Progenitor cell of endocrine pancreas (in vitro differentiated cells): Measurements from ENCODE around the gene HLA-B. TPM values are rescaled to one million over a fixed set of nuclear protein-coding genes. Genes with fewer than 3 reads are reported as not detected.
"Not testable (repeated sequence)": the region's sequence is repeated elsewhere in the genome, so short reads cannot be mapped to it uniquely, and the experiment has no call there.

Experiments
- DNase-seq: peaks from one replicate; pipeline ENCODE4 v3.0.0; 2021; ENCODE audit warnings: low spot score; ENCODE audit not compliant: unreplicated experiment
- H3K27ac Mint-ChIP-seq: 2 replicates; pipeline ENCODE4 v1.8.0; 2021; ENCODE audit warnings: mild to moderate bottlenecking, moderate library complexity, mixed read lengths
- H3K27me3 Mint-ChIP-seq: 2 replicates; pipeline ENCODE4 v1.8.0; 2021; ENCODE audit warnings: mixed read lengths
- H3K36me3 Mint-ChIP-seq: 2 replicates; pipeline ENCODE4 v1.8.0; 2022; ENCODE audit warnings: mixed read lengths; ENCODE audit not compliant: insufficient read depth
- H3K4me1 Mint-ChIP-seq: 2 replicates; pipeline ENCODE4 v1.8.0; 2021; ENCODE audit warnings: low read depth, mixed read lengths
- H3K4me3 Mint-ChIP-seq: 2 replicates; pipeline ENCODE4 v1.8.0; 2021; ENCODE audit warnings: low read depth, mild to moderate bottlenecking, moderate library complexity, mixed read lengths
- H3K9me3 Mint-ChIP-seq: 2 replicates; pipeline ENCODE4 v1.8.0; 2021; ENCODE audit warnings: low read depth, mixed read lengths
- CTCF ChIP-seq: fragments of 200-600 bp; sonication (generic); IDR thresholded peaks from one replicate; pipeline ENCODE4 v1.5.0; 2021; ENCODE audit warnings: antibody characterized with exemption, mild to moderate bottlenecking; ENCODE audit not compliant: unreplicated experiment
- total RNA-seq: library from RNA; stranded (reverse); gene quantifications from 2 replicates; pipeline ENCODE4 v1.2.1, GENCODE V29; 2021

The HLA-B gene
- total RNA-seq, 1 donor from 2014 or later: 28.2 TPM

DNA sequence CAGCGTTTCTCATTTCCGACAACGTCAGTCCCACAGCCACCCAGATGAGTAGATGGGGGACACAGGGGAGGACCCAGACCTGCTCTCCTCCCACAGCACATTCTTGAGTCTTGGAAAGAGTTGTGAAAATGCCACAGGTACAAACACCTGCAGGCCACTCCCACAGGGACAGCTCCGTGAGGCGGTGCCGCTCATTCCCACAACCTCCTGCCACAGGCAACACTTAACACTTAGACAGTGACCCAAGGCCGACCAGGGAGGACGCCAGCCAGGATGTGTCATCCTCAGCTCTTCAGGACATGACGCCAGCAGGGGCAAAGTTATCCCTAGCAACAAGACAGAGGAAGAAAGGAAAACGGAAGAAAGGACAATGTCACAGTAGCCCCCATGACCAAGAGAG lies 22.9 kb upstream of the HLA-B start:
- TF ChIP-seq CTCF: no peak
- Mint-ChIP-seq H3K4me3 (no peak overlapping the region), H3K9me3 (no peaks in the 10 kb centered on the region), H3K36me3 (no peaks in the 10 kb centered on the region), H3K4me1 (no peaks in the 10 kb centered on the region), H3K27me3 (peaks cover 20% of the 10 kb centered on the region), H3K27ac (no peak overlapping the region)
- no peak for DNase-seq

DNA sequence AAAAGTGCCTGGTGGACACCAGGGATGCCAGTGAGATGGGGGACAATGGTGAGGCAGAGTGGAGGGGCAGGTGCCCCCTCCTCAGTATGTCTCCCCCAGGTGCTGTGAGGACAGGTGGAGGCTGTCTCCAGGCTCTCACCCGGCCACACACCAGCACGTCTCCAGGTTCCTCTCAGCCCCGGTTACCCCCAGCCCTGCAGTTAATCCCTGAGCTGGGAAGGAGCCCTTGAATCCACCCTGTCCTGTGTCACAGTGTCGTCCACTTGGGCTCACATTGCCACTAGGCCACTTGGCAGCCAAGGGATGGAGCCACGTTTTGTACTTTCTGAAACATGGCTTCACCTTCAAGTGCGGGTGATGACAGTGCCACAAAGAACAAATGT lies 21.7 kb upstream of the HLA-B start:
- Mint-ChIP-seq H3K4me3 (no peak overlapping the region), H3K27me3 (peaks cover 20% of the 10 kb centered on the region), H3K9me3 (no peaks in the 10 kb centered on the region), H3K4me1 (no peaks in the 10 kb centered on the region), H3K27ac (no peak overlapping the region), H3K36me3 (no peaks in the 10 kb centered on the region)
- no peak for TF ChIP-seq CTCF
- DNase-seq: no peak

DNA sequence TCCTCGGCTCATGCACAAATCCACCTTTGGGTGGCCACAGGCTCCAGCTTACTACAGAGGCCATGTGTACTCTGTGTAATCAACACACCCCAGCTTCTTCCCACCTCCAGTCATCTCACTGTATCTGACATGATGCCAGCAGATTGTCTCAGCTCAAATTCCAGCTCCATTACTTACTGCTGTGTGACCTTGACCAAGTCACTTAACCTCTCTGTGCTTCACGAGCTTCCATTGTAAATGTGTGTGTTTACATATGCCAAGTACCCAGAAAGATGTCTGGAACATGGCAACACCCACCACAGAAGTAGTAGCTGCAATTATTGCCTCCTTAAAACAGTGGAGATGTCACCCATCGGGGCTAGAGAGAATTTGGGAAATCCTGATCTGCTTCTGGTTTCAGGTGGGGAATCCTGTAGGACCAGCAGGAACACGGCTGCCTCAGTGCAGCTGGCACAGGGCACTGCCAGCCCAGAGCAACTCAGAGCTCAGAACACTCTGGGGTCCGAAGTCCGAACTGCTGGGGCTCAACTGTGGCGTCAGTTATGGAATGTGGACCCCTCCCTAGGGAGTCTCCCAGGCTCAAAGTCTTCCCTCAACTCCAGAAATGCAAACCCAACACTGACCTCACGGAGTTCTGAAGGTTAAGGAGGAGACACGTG lies 21.2 kb upstream of the HLA-B start:
- H3K27ac Mint-ChIP-seq: no peak overlapping the region
- no peaks in the 10 kb centered on the region for H3K36me3 Mint-ChIP-seq
- no peak for TF ChIP-seq CTCF
- H3K4me1 Mint-ChIP-seq: no peaks in the 10 kb centered on the region
- DNase-seq: no peak
- H3K27me3 Mint-ChIP-seq: peaks cover 20% of the 10 kb centered on the region
- H3K4me3 Mint-ChIP-seq: no peak overlapping the region
- H3K9me3 Mint-ChIP-seq: no peaks in the 10 kb centered on the region

GRCh38 chr6:31377029-31377428 lies 20.1 kb upstream of the HLA-B start:
- no peak for TF ChIP-seq CTCF
- DNase-seq: no peak
- no peak overlapping the region for H3K27ac Mint-ChIP-seq
- no peak overlapping the region for H3K4me3 Mint-ChIP-seq
- peaks cover 4% of the 10 kb centered on the region for H3K9me3 Mint-ChIP-seq
- peaks cover 16% of the 10 kb centered on the region for H3K27me3 Mint-ChIP-seq
- no peaks in the 10 kb centered on the region for H3K36me3 Mint-ChIP-seq
- H3K4me1 Mint-ChIP-seq: no peaks in the 10 kb centered on the region

DNA sequence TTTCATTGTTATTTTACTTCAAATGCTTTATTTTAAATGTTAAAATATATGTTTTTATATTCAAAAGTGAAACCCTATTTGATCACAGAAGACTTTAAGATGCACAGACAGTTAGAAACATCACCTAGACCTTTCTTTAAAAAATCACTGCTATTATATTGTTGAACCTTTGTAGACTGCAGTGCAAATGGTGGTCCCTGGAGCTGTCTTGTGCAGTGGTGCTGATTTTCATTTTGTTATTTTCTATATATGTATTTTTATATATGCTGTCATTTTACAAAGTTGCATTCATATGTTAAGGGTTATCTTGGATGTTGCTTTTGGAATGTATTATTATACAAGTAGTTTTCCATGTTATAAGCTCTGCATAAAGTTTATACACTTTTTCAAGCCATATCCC lies 18.7 kb upstream of the HLA-B start:
- H3K36me3 Mint-ChIP-seq: no peaks in the 10 kb centered on the region
- H3K9me3 Mint-ChIP-seq: peaks cover 6% of the 10 kb centered on the region
- no peak overlapping the region for H3K4me3 Mint-ChIP-seq
- no peak for TF ChIP-seq CTCF
- no peak overlapping the region for H3K27ac Mint-ChIP-seq
- DNase-seq: no peak
- no peaks in the 10 kb centered on the region for H3K4me1 Mint-ChIP-seq
- peaks cover 17% of the 10 kb centered on the region for H3K27me3 Mint-ChIP-seq

DNA sequence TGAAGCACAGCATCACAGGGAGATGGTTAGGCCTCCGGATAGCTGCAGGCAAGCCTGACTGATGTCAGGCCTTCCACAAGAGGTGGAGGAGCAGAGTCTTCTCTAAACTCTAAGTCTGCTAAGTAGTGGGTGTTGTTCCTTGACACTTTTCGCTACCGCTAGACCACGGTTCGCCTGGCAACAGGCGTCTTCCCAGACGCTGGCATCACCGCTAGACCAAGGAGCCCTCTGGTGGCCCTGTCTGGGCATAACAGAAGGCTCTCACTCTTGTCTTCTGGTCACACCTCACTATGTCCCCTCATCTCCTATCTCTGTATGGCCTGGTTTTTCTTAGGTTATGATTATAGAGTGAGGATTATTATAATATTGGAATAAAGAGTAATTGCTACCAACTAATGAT lies 17.1 kb upstream of the HLA-B start:
- H3K27me3 Mint-ChIP-seq: peaks cover 17% of the 10 kb centered on the region
- not testable (repeated sequence) for H3K27ac Mint-ChIP-seq, H3K4me3 Mint-ChIP-seq, H3K36me3 Mint-ChIP-seq, H3K4me1 Mint-ChIP-seq, DNase-seq, H3K9me3 Mint-ChIP-seq
